ENCODE results near the gene GSAP. TPM values are rescaled to one million over a fixed set of nuclear protein-coding genes. Genes with fewer than 3 reads are reported as not detected.
"Not testable (repeated sequence)": the region's sequence is repeated elsewhere in the genome, so short reads cannot be mapped to it uniquely, and the experiment has no call there.

Gene GSAP
- total and polyA plus RNA-seq, 2 donors (not counting 1 experiment from before 2014, with no cell fraction given), result 4.4 to 21.5 TPM

- TF ChIP-seq CTCF (conservative IDR thresholded peaks at IDR 0.05 in 1 of 2, IDR thresholded peaks at IDR 0.05 in 1 of 2; ENCODE audit: low read depth in 1 of 2, low read length in 2 of 2) (no peak), EZH2 (IDR thresholded peaks at IDR 0.05; ENCODE audit: low read length, missing control alignments) (no peak)
- Histone ChIP-seq H3K27ac (ENCODE audit: insufficient read depth, low read length) (no peak overlapping the region), H3K4me1 (ENCODE audit: control insufficient read depth, extremely low read depth, insufficient read depth, low read length) (no peaks in the 10 kb centered on the region), H3K36me3 (ENCODE audit: control insufficient read depth, insufficient read depth, low read length) (no peaks in the 10 kb centered on the region), H3K4me2 (ENCODE audit: extremely low read depth, insufficient read depth, low read length) (no peak overlapping the region), H3K9ac (ENCODE audit: insufficient read depth, low read length) (no peak overlapping the region), H4K20me1 (ENCODE audit: control insufficient read depth, extremely low read depth, insufficient read depth, low read length) (no peaks in the 10 kb centered on the region), H3K79me2 (ENCODE audit: control insufficient read depth, insufficient read depth, low read length) (no peaks in the 10 kb centered on the region), H3K4me3 (replicated peaks in 1 of 4; ENCODE audit: control extremely low read depth in 1 of 4, insufficient read depth in 1 of 4, low read depth in 3 of 4, low read length in 4 of 4) (no peak overlapping the region), H2AFZ (ENCODE audit: low read length) (no peak overlapping the region), H3K9me3 (ENCODE audit: control insufficient read depth, insufficient read depth, low read depth, low read length) (no peaks in the 10 kb centered on the region), H3K27me3 (ENCODE audit: control insufficient read depth, insufficient read depth, low read length) (no peaks in the 10 kb centered on the region)
- peak in 1 of 2 donors; percentile 48 for DNase-seq (ENCODE audit: low read depth in 2 of 2)
Observed at GRCh38 chr7:77349141-77349540, 67.0 kb downstream of the GSAP start.

GRCh38 chr7:77348371-77348813 is 67.8 kb downstream of the GSAP start:
- no peak overlapping the region for H3K9ac ChIP-seq (ENCODE audit: insufficient read depth, low read length)
- H3K4me3 ChIP-seq (replicated peaks in 1 of 4; ENCODE audit: control extremely low read depth in 1 of 4, insufficient read depth in 1 of 4, low read depth in 3 of 4, low read length in 4 of 4), result no peak overlapping the region
- no peaks in the 10 kb centered on the region for H3K27me3 ChIP-seq (ENCODE audit: control insufficient read depth, insufficient read depth, low read length)
- no peaks in the 10 kb centered on the region for H4K20me1 ChIP-seq (ENCODE audit: control insufficient read depth, extremely low read depth, insufficient read depth, low read length)
- H3K4me2 ChIP-seq (ENCODE audit: extremely low read depth, insufficient read depth, low read length), result no peak overlapping the region
- DNase-seq (ENCODE audit: low read depth in 2 of 2), result peak; percentile 72 to 94
- H3K4me1 ChIP-seq (ENCODE audit: control insufficient read depth, extremely low read depth, insufficient read depth, low read length), result no peaks in the 10 kb centered on the region
- no peak overlapping the region for H2AFZ ChIP-seq (ENCODE audit: low read length)
- no peak overlapping the region for H3K27ac ChIP-seq (ENCODE audit: insufficient read depth, low read length)
- H3K79me2 ChIP-seq (ENCODE audit: control insufficient read depth, insufficient read depth, low read length), result no peaks in the 10 kb centered on the region
- no peaks in the 10 kb centered on the region for H3K36me3 ChIP-seq (ENCODE audit: control insufficient read depth, insufficient read depth, low read length)
- no peak for TF ChIP-seq EZH2 (IDR thresholded peaks at IDR 0.05; ENCODE audit: low read length, missing control alignments)
- TF ChIP-seq CTCF (conservative IDR thresholded peaks at IDR 0.05 in 1 of 2, IDR thresholded peaks at IDR 0.05 in 1 of 2; ENCODE audit: low read depth in 1 of 2, low read length in 2 of 2), result peak in 1 of 2 donors; percentile 16
- H3K9me3 ChIP-seq (ENCODE audit: control insufficient read depth, insufficient read depth, low read depth, low read length), result no peaks in the 10 kb centered on the region

- Histone ChIP-seq H3K36me3 (ENCODE audit: control insufficient read depth, insufficient read depth, low read length) (no peaks in the 10 kb centered on the region), H3K9me3 (ENCODE audit: control insufficient read depth, insufficient read depth, low read depth, low read length) (no peaks in the 10 kb centered on the region), H3K79me2 (ENCODE audit: control insufficient read depth, insufficient read depth, low read length) (no peaks in the 10 kb centered on the region), H2AFZ (ENCODE audit: low read length) (no peak overlapping the region), H3K27ac (ENCODE audit: insufficient read depth, low read length) (no peak overlapping the region), H3K4me1 (ENCODE audit: control insufficient read depth, extremely low read depth, insufficient read depth, low read length) (no peaks in the 10 kb centered on the region), H3K4me2 (ENCODE audit: extremely low read depth, insufficient read depth, low read length) (no peak overlapping the region), H4K20me1 (ENCODE audit: control insufficient read depth, extremely low read depth, insufficient read depth, low read length) (no peaks in the 10 kb centered on the region), H3K27me3 (ENCODE audit: control insufficient read depth, insufficient read depth, low read length) (no peaks in the 10 kb centered on the region), H3K4me3 (replicated peaks in 1 of 4; ENCODE audit: control extremely low read depth in 1 of 4, insufficient read depth in 1 of 4, low read depth in 3 of 4, low read length in 4 of 4) (no peak overlapping the region), H3K9ac (ENCODE audit: insufficient read depth, low read length) (no peak overlapping the region)
- no peak for TF ChIP-seq EZH2 (IDR thresholded peaks at IDR 0.05; ENCODE audit: low read length, missing control alignments)
- no peak for DNase-seq (ENCODE audit: low read depth in 2 of 2)
Observed at GRCh38 chr7:77346441-77346840, 69.7 kb downstream of the GSAP start.

- H3K4me1 ChIP-seq (ENCODE audit: control insufficient read depth, extremely low read depth, insufficient read depth, low read length), result not testable (repeated sequence)
Observed at GRCh38 chr7:77345426-77345825, 70.7 kb downstream of the GSAP start.

More at GRCh38 chr7:77345426-77345825, 70.7 kb downstream of the GSAP start:
- not testable (repeated sequence) for H2AFZ ChIP-seq (ENCODE audit: low read length); H3K36me3 ChIP-seq (ENCODE audit: control insufficient read depth, insufficient read depth, low read length); H3K79me2 ChIP-seq (ENCODE audit: control insufficient read depth, insufficient read depth, low read length); H3K27ac ChIP-seq (ENCODE audit: insufficient read depth, low read length); DNase-seq (ENCODE audit: low read depth in 2 of 2); H3K4me2 ChIP-seq (ENCODE audit: extremely low read depth, insufficient read depth, low read length); H3K9ac ChIP-seq (ENCODE audit: insufficient read depth, low read length); H3K9me3 ChIP-seq (ENCODE audit: control insufficient read depth, insufficient read depth, low read depth, low read length); H3K27me3 ChIP-seq (ENCODE audit: control insufficient read depth, insufficient read depth, low read length); H3K4me3 ChIP-seq (replicated peaks in 1 of 4; ENCODE audit: control extremely low read depth in 1 of 4, insufficient read depth in 1 of 4, low read depth in 3 of 4, low read length in 4 of 4); H4K20me1 ChIP-seq (ENCODE audit: control insufficient read depth, extremely low read depth, insufficient read depth, low read length)

Data from fibroblast of lung (primary cell).